IMR-90 (cell line): ENCODE measurements around the gene PTPRN2. TPM values are rescaled to one million over a fixed set of nuclear protein-coding genes. Genes with fewer than 3 reads are reported as not detected.

Experiments used
- ATAC-seq: fragments of 200-7000 bp; cut with Tn5 transposase; 2 replicates; pipeline ENCODE4 v1.9.1; 2020; ENCODE audit warnings: low read depth, mild to moderate bottlenecking, moderate library complexity
- BruUV-seq: library from RNA; stranded (reverse); fragments of 400-500 nt; replicated peaks from 2 replicates; lab custom pipeline; 2021; lab: Mats Ljungman, UMichigan
- CTCF ChIA-PET: fragments of 300-600 bp; formaldehyde crosslinking; extraction: SDS; loops from one replicate; lab custom pipeline; 2021; ENCODE audit warnings: antibody characterized with exemption; lab: Yijun Ruan, JAX
- POLR2A ChIA-PET: fragments of 300-600 bp; sonication (Branson Sonifier 250); formaldehyde crosslinking; loops from one replicate; lab custom pipeline; 2022; ENCODE audit warnings: antibody characterized with exemption; ENCODE audit not compliant: unreplicated experiment; lab: Charles Lee
- DNase-seq: peaks from one replicate; pipeline ENCODE4 v3.0.0; 2013
- H2AFZ ChIP-seq: replicated peaks from 2 replicates; pipeline ENCODE3; 2013; ENCODE audit warnings: low read length, mild to moderate bottlenecking; ENCODE audit not compliant: poor library complexity
- H2AK5ac ChIP-seq: 2 replicates; pipeline ENCODE4 v1.6.1; 2013; ENCODE audit warnings: low read depth, low read length, inconsistent platforms
- H2AK9ac ChIP-seq: replicated peaks from 2 replicates; pipeline ENCODE3; 2013; ENCODE audit warnings: mild to moderate bottlenecking, low read depth, low read length, moderate library complexity; ENCODE audit not compliant: poor library complexity
- H2BK120ac ChIP-seq: 2 replicates; pipeline ENCODE4 v1.6.1; 2013; ENCODE audit warnings: low read depth, low read length, inconsistent platforms
- H2BK15ac ChIP-seq: 3 replicates; pipeline ENCODE4 v1.6.1; 2013; ENCODE audit warnings: low read depth, low read length, inconsistent platforms
- H2BK20ac ChIP-seq: 2 replicates; pipeline ENCODE4 v1.6.1; 2013; ENCODE audit warnings: low read depth, mild to moderate bottlenecking, inconsistent platforms, low read length, moderate library complexity
- H2BK5ac ChIP-seq: 2 replicates; pipeline ENCODE4 v1.6.1; 2013; ENCODE audit warnings: mild to moderate bottlenecking, low read depth, low read length, inconsistent platforms; ENCODE audit not compliant: poor library complexity, severe bottlenecking
- H3K14ac ChIP-seq: replicated peaks from 2 replicates; pipeline ENCODE4 v1.6.1; 2013; ENCODE audit warnings: low read depth, low read length, inconsistent platforms
- H3K18ac ChIP-seq: 2 replicates; pipeline ENCODE4 v1.6.1; 2013; ENCODE audit warnings: low read depth, low read length, control low read depth
- H3K23ac ChIP-seq: 2 replicates; pipeline ENCODE4 v1.6.1; 2013; ENCODE audit warnings: low read depth, low read length, inconsistent platforms
- H3K27ac ChIP-seq: 2 replicates; pipeline ENCODE4 v1.5.1; 2013; ENCODE audit warnings: mild to moderate bottlenecking, control low read depth, low read length; ENCODE audit not compliant: insufficient read depth
- H3K27me3 ChIP-seq: 2 replicates; pipeline ENCODE4 v1.6.1; 2013; ENCODE audit warnings: low read length; ENCODE audit not compliant: control insufficient read depth, insufficient read depth
- H3K36me3 ChIP-seq: 2 replicates; pipeline ENCODE4 v1.6.1; 2013; ENCODE audit warnings: low read length, mixed read lengths; ENCODE audit not compliant: control insufficient read depth, insufficient read depth
- H3K4ac ChIP-seq: 2 replicates; pipeline ENCODE4 v1.6.1; 2013; ENCODE audit warnings: low read depth, low read length, inconsistent platforms
- H3K4me1 ChIP-seq: 2 replicates; pipeline ENCODE4 v1.6.1; 2013; ENCODE audit warnings: low read length, mixed read lengths; ENCODE audit not compliant: control insufficient read depth, insufficient read depth
- H3K4me2 ChIP-seq: 2 replicates; pipeline ENCODE4 v1.6.1; 2013; ENCODE audit warnings: low read depth, mild to moderate bottlenecking, control low read depth, low read length, moderate library complexity
- H3K4me3 ChIP-seq: 2 replicates; pipeline ENCODE4 v1.5.1; 2013; ENCODE audit warnings: low read depth, mild to moderate bottlenecking, control low read depth, low read length, moderate library complexity; ENCODE audit not compliant: insufficient read depth
- H3K56ac ChIP-seq: 2 replicates; pipeline ENCODE4 v1.6.1; 2013; ENCODE audit warnings: low read length, inconsistent platforms; ENCODE audit not compliant: insufficient read depth; ENCODE audit errors: extremely low read depth
- H3K79me1 ChIP-seq, 2 experiments: 2 replicates each; pipeline ENCODE4 v1.6.1; 2013; ENCODE audit warnings: low read length in 2 of 2, inconsistent platforms in 1 of 2, low read depth in 1 of 2
- H3K9ac ChIP-seq: 2 replicates; pipeline ENCODE4 v1.6.1; 2013; ENCODE audit warnings: low read depth, low read length, control low read depth
- H3K9me1 ChIP-seq: 2 replicates; pipeline ENCODE4 v1.6.1; 2013; ENCODE audit warnings: low read length, inconsistent platforms; ENCODE audit not compliant: insufficient read depth
- H3K9me3 ChIP-seq: 2 replicates; pipeline ENCODE4 v1.6.1; 2013; ENCODE audit warnings: low read length; ENCODE audit not compliant: control insufficient read depth, insufficient read depth
- H4K20me1 ChIP-seq: 2 replicates; pipeline ENCODE4 v1.6.1; 2013; ENCODE audit warnings: low read length, inconsistent platforms; ENCODE audit not compliant: insufficient read depth
- H4K5ac ChIP-seq: 2 replicates; pipeline ENCODE4 v1.6.1; 2013; ENCODE audit warnings: mild to moderate bottlenecking, low read depth, low read length, control low read depth
- H4K8ac ChIP-seq, 2 experiments: 2 replicates each; pipeline ENCODE4 v1.6.1; 2013; ENCODE audit warnings: low read depth in 2 of 2, low read length in 2 of 2, control low read depth in 1 of 2, inconsistent platforms in 1 of 2
- H4K91ac ChIP-seq: 2 replicates; pipeline ENCODE4 v1.6.1; 2013; ENCODE audit warnings: low read depth, low read length, inconsistent platforms; ENCODE audit not compliant: insufficient read depth
- BHLHE40 ChIP-seq: fragments of 150-350 bp; IDR thresholded peaks from 2 replicates; pipeline ENCODE4 v1.6.1; 2016; ENCODE audit warnings: mild to moderate bottlenecking, low read depth, low read length
- CEBPB ChIP-seq: IDR thresholded peaks from 2 replicates; pipeline ENCODE4 v1.6.1; 2012; ENCODE audit warnings: low read depth, low read length, improper control_type of control experiment
- CHD1 ChIP-seq: IDR thresholded peaks from 2 replicates; pipeline ENCODE4 v1.6.1; 2012; ENCODE audit warnings: low read depth, low read length, improper control_type of control experiment
- FOS ChIP-seq: fragments of 150-350 bp; IDR thresholded peaks from 2 replicates; pipeline ENCODE4 v1.6.1; 2016; ENCODE audit warnings: low read depth, low read length
- MAFK ChIP-seq: IDR thresholded peaks from 2 replicates; pipeline ENCODE4 v1.6.1; 2012; ENCODE audit warnings: low read depth, low read length, improper control_type of control experiment
- MAZ ChIP-seq: IDR thresholded peaks from 2 replicates; pipeline ENCODE4 v1.6.1; 2012; ENCODE audit warnings: low read depth, mild to moderate bottlenecking, low read length, improper control_type of control experiment, moderate library complexity, borderline replicate concordance
- MXI1 ChIP-seq: IDR thresholded peaks from 2 replicates; pipeline ENCODE4 v1.6.1; 2012; ENCODE audit warnings: low read depth, mild to moderate bottlenecking, low read length, moderate library complexity, borderline replicate concordance
- NFE2L2 ChIP-seq: fragments of 150-350 bp; IDR thresholded peaks from 2 replicates; pipeline ENCODE4 v1.6.1; 2016; ENCODE audit warnings: low read depth, mild to moderate bottlenecking, low read length
- POLR2A ChIP-seq: IDR thresholded peaks from 2 replicates; pipeline ENCODE4 v1.6.1; 2012; ENCODE audit warnings: mild to moderate bottlenecking, low read depth, low read length
- RAD21 ChIP-seq: IDR thresholded peaks from 2 replicates; pipeline ENCODE4 v1.6.1; 2012; ENCODE audit warnings: low read length, improper control_type of control experiment
- RCOR1 ChIP-seq: IDR thresholded peaks from 2 replicates; pipeline ENCODE4 v1.6.1; 2012; ENCODE audit warnings: mild to moderate bottlenecking, low read length, improper control_type of control experiment; ENCODE audit not compliant: insufficient replicate concordance
- RFX5 ChIP-seq: IDR thresholded peaks from 2 replicates; pipeline ENCODE4 v1.8.0; 2012; ENCODE audit warnings: low read depth, mild to moderate bottlenecking, low read length, moderate library complexity
- SMC3 ChIP-seq: fragments of 150-350 bp; IDR thresholded peaks from 2 replicates; pipeline ENCODE4 v1.6.1; 2016; ENCODE audit warnings: low read depth, mild to moderate bottlenecking, antibody characterized with exemption, low read length, moderate library complexity
- WGBS, 2 experiments: methylation state at CpG; one replicate each; pipeline versions ENCODE4 v1.1.5 to v1.1.7; 2013; ENCODE audit warnings: missing lambda C conversion rate in 2 of 2; ENCODE audit not compliant: insufficient read length in 1 of 2; ENCODE audit errors: extremely low coverage in 2 of 2; 5-methylcytosine and 5-hydroxymethylcytosine counted together
- dilution Hi-C: fragments of 300-500 bp; cut with HindIII; formaldehyde crosslinking; loops from one replicate; pipeline ENCODE4 v1.14.3; 2018; ENCODE audit warnings: low sequenced_read_pairs; ENCODE audit not compliant: unreplicated experiment
- in situ Hi-C: fragments of 300-500 bp; cut with MboI; formaldehyde crosslinking; loops from 3 replicates; pipeline ENCODE4 v1.14.3; 2019; ENCODE audit warnings: low sequenced_read_pairs, inconsistent platforms, mixed read lengths
- intact Hi-C: fragments of 100-400 bp; cut with micrococcal nuclease; formaldehyde crosslinking; loops from 2 replicates; pipeline ENCODE4 v1.10.0; 2022
- polyA plus RNA-seq, 3 experiments: library from polyadenylated mRNA; depleted of rRNA; stranded (reverse); fragments of >200 nt; gene quantifications; 2 replicates each; pipeline ENCODE4 v1.2.3, GENCODE V29; 2012; ENCODE audit warnings: low replicate concordance in 1 of 3
- total RNA-seq: library from RNA; depleted of rRNA; stranded (reverse); fragments of >200 nt; gene quantifications from 2 replicates; pipeline ENCODE4 v1.2.3, GENCODE V29; 2012
- TF ChIP-seq, protein P1 (sequence below): fragments of 150-350 bp; IDR thresholded peaks from 2 replicates; pipeline ENCODE4 v1.6.1; 2016; ENCODE audit warnings: low read depth, mild to moderate bottlenecking, low read length, moderate library complexity, borderline replicate concordance
- TF ChIP-seq, protein P2 (sequence below): fragments of 150-350 bp; IDR thresholded peaks from 2 replicates; pipeline ENCODE4 v1.6.1; 2017; ENCODE audit warnings: mild to moderate bottlenecking, antibody characterized with exemption, low read length, low read depth
- TF ChIP-seq, protein P3 (sequence below): conservative IDR thresholded peaks from 2 replicates; pipeline ENCODE4 v1.5.1; 2012; ENCODE audit warnings: mild to moderate bottlenecking, low read depth, low read length, improper control_type of control experiment

The PTPRN2 gene
- total and polyA plus RNA-seq, 2 of the 4 experiments (the other 2 are of a cell fraction) = 0.03 TPM; not detected in 1

DNA sequence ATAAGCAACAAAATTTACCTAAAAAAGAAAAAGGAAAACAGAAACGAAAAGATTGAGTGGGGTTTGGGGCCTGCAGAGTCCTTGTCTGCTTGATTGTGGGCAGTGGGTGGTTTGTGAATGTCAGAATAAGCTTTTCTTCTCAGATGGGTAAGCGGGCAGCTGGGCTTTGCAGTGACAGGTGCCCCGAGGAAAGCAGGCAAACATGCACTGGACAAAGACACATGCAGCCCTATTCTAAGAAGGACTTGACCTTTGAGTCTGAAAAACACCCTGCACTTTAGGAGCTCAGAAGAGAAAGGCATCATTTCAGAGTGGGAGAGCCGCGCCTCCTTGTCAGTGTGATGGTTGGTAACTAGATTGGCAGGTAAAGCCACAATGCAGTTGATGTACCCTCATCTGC lies 562.7 kb downstream of the PTPRN2 start:
- no peak overlapping the region for H3K4ac ChIP-seq
- H2BK5ac ChIP-seq = no peak overlapping the region
- no peak overlapping the region for H2AK9ac ChIP-seq
- peaks cover 57% of the 10 kb centered on the region for H3K9me3 ChIP-seq
- no peak overlapping the region for H4K91ac ChIP-seq
- no peak overlapping the region for H3K23ac ChIP-seq
- no peaks in the 10 kb centered on the region for H3K79me1 ChIP-seq
- H2BK20ac ChIP-seq = no peak overlapping the region
- WGBS, 2 experiments = no CpG with 5 or more reads among the region's 5 CpGs
- TF ChIP-seq, protein P1, sequence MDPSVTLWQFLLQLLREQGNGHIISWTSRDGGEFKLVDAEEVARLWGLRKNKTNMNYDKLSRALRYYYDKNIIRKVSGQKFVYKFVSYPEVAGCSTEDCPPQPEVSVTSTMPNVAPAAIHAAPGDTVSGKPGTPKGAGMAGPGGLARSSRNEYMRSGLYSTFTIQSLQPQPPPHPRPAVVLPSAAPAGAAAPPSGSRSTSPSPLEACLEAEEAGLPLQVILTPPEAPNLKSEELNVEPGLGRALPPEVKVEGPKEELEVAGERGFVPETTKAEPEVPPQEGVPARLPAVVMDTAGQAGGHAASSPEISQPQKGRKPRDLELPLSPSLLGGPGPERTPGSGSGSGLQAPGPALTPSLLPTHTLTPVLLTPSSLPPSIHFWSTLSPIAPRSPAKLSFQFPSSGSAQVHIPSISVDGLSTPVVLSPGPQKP = no peak
- TF ChIP-seq CEBPB = no peak
- no peak for TF ChIP-seq CHD1
- no peak for TF ChIP-seq RCOR1
- TF ChIP-seq MXI1 = no peak
- no peak for TF ChIP-seq BHLHE40
- TF ChIP-seq MAFK = no peak
- TF ChIP-seq NFE2L2 = no peak
- no peak for TF ChIP-seq SMC3
- no peak for TF ChIP-seq FOS
- no peak for TF ChIP-seq RAD21
- TF ChIP-seq, protein P2, sequence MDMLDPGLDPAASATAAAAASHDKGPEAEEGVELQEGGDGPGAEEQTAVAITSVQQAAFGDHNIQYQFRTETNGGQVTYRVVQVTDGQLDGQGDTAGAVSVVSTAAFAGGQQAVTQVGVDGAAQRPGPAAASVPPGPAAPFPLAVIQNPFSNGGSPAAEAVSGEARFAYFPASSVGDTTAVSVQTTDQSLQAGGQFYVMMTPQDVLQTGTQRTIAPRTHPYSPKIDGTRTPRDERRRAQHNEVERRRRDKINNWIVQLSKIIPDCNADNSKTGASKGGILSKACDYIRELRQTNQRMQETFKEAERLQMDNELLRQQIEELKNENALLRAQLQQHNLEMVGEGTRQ = no peak
- TF ChIP-seq, protein P3, sequence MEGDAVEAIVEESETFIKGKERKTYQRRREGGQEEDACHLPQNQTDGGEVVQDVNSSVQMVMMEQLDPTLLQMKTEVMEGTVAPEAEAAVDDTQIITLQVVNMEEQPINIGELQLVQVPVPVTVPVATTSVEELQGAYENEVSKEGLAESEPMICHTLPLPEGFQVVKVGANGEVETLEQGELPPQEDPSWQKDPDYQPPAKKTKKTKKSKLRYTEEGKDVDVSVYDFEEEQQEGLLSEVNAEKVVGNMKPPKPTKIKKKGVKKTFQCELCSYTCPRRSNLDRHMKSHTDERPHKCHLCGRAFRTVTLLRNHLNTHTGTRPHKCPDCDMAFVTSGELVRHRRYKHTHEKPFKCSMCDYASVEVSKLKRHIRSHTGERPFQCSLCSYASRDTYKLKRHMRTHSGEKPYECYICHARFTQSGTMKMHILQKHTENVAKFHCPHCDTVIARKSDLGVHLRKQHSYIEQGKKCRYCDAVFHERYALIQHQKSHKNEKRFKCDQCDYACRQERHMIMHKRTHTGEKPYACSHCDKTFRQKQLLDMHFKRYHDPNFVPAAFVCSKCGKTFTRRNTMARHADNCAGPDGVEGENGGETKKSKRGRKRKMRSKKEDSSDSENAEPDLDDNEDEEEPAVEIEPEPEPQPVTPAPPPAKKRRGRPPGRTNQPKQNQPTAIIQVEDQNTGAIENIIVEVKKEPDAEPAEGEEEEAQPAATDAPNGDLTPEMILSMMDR = no peak
- no peak for TF ChIP-seq MAZ
- TF ChIP-seq POLR2A = no peak
- TF ChIP-seq RFX5 = no peak
- no peak overlapping the region for H3K27ac ChIP-seq
- H4K5ac ChIP-seq = no peak overlapping the region
- H4K20me1 ChIP-seq = no peaks in the 10 kb centered on the region
- in situ Hi-C loops = no loop called here
- H2BK120ac ChIP-seq = no peak overlapping the region
- dilution Hi-C loops = no loop called here
- no peaks in the 10 kb centered on the region for H3K9me1 ChIP-seq
- ChIA-PET CTCF (no interaction called here), POLR2A (no interaction called here)
- intact Hi-C loops = no loop called here
- H3K4me3 ChIP-seq = no peak overlapping the region
- no peak overlapping the region for H3K14ac ChIP-seq
- DNase-seq = no peak
- H3K4me2 ChIP-seq = no peak overlapping the region
- no peak overlapping the region for H4K8ac ChIP-seq
- no peak overlapping the region for H2AFZ ChIP-seq
- no peak overlapping the region for H3K56ac ChIP-seq
- no TSS peak for BruUV-seq
- no peak overlapping the region for H2AK5ac ChIP-seq
- no peak overlapping the region for H3K18ac ChIP-seq
- no peaks in the 10 kb centered on the region for H3K4me1 ChIP-seq
- no peak overlapping the region for H2BK15ac ChIP-seq
- H3K9ac ChIP-seq = no peak overlapping the region
- no peaks in the 10 kb centered on the region for H3K27me3 ChIP-seq
- no peaks in the 10 kb centered on the region for H3K36me3 ChIP-seq
- no peak for ATAC-seq
